GM21360 (cell line): Measurements from ENCODE around the gene CDKN2B-AS1.
"Not testable (repeated sequence)": the region's sequence is repeated elsewhere in the genome, so short reads cannot be mapped to it uniquely, and the experiment has no call there.

Experiments used
- ATAC-seq: cut with Tn5 transposase; IDR thresholded peaks from one replicate; pipeline ENCODE4 v1.9.1; 2021; ENCODE audit warnings: mild to moderate bottlenecking, moderate library complexity; ENCODE audit not compliant: unreplicated experiment

Gene CDKN2B-AS1

DNA sequence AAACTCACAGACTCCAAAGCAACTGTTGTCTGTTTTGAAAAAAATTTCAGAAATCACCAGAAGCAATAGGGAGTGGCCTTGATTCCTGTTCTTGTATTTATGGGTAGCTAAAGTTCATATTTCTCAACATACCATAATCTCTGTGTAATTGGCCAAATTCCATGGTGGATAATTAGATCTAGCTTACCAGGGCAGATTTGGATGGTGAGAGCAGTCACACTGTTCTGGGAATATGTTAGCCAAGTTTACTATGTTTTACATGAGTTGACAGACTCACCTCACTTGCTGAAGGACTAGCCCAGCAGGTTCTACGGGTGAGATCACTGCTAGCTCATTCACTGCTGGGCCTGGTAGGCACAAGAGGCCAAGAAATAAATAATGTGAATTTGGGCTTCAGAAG is 47.2 kb downstream of the CDKN2B-AS1 start:
- no peak for ATAC-seq

DNA sequence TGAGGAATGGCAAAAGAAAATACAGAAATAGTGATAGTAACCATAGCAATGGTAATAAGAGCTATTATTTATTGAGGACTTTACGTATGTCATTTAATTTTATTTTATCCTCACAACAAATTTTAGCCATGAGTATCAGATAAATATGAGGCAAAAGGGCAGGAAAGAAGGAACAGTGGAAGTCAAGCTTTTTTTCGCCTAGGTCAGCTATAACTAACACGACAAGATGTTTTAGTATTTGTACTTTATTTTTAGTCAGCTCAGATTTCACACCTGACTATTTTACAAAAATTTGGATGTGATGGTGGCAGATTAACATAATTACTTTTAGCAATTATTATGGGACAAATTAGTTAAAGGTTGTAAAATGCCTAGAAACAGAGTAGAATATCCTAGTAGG is 49.3 kb downstream of the CDKN2B-AS1 start:
- ATAC-seq = no peak

DNA sequence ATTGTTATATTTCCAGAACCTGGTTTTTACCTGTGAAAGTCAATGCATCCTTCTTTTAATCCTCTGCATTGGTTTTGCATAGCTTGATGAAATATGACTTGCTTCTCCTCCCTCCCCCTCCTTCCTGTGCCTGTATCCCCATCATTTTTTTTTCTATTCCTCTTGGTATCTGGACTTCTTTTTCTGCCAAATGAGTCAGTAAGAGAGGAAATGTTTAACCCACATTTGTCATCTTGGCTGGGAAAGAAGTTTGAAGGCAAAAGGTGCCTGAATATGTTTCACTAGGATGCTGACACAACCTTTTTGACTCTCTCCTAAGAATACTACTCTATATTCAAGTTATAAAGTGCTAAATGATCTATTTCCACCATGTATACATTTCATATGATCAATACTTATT is 50.0 kb downstream of the CDKN2B-AS1 start:
- no peak for ATAC-seq

DNA sequence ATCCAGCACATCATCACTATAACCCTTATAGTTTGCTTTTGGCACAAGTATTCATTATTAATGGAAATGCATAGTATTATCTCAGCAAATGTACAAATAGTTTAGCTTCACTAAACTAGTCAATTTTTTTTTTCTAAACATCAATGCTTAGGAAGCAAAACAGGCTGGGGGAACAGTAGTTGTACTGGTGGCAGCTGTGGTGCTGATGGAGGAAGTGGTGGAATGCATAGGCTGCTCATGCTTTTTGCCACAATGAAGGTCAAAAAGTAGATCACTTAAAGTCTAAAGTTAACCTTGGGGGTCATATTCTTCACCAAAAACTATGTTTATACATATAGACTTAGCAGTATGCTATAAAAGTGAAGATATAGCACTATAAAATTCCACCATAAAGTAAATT is 50.8 kb downstream of the CDKN2B-AS1 start:
- ATAC-seq = no peak

DNA sequence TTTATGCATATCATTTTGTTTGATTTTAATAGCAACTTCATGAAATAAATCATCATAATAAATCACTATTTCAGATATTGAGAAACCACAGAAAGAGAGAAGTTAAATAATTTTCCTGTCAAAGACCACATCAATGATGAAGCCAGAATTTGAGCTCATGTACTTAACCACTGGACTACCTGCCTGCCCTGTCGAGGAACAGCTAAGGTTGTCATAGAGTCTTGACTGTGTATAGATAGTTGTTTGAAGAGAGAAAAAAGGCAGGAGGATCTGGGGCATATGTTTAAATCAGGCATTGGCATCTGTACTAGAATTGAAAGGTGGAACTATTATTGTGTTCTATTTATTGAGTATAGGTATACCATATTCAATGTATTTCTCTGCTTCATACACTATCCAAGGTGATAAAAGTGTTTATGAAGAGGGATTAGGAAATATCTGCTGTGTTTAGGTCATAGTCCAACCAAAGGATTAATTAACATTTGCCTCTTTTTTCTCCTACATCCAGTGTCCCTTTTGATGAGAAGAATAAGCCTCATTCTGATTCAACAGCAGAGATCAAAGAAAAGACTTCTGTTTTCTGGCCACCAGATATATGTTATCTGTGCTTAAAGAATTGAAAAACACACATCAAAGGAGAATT is 51.8 kb downstream of the CDKN2B-AS1 start:
- ATAC-seq = no peak

DNA sequence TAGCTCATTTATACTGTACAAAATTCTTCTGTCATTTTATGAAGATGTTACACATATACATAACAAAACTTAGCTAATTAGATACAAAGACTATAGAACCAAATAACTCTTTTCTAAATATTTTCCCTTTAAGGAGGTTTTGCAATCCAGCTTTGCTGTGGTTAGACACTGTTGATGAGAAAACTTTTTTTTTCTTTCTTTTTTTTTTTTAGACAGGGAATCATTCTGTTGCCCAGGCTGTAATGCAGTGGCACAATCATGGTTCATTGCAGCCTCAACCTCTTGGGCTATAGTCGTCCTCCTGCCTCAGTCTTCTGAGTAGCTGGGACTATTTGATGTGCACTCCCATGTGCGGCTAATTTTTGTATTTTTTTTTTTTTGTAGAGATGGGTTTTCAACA is 53.0 kb downstream of the CDKN2B-AS1 start:
- no peak for ATAC-seq

DNA sequence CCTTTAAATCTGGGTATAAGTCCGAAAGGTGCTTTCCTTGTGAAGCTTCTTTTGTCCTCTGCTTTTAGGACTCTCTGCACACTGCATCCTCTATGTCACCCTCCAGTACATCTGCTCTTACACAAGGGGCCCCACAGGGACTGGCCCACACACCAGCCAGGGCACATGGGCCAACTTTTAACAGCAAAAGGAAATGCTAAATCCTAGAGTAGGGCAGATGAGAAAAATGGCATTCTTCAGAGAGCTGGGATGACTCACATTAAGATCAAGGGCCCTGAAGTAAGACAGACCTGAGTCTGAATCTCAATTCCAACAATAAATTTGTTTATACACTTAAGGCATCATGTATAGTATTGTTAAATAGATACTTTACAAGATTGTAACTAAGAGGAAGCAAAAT is 54.8 kb downstream of the CDKN2B-AS1 start:
- no peak for ATAC-seq

DNA sequence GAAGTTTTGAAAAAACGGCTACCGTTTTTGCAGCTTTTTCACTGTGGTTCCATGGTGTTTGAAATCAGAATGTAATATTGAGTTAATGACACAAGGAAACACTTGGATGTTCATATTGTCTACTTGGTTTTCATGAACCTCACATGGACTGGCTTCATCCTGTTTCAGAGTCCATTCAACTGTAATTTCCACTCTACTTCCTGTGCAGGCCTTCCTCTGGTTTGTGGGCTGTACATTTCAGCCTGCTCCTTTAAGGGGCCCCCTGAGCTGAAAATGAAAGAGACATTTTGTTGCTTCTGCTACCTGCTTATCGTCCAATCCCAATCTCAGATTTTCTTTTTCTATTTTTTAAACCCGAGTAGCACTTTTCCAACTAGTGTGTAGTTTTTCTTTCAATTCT is 56.3 kb downstream of the CDKN2B-AS1 start:
- ATAC-seq = peak; percentile 77

DNA sequence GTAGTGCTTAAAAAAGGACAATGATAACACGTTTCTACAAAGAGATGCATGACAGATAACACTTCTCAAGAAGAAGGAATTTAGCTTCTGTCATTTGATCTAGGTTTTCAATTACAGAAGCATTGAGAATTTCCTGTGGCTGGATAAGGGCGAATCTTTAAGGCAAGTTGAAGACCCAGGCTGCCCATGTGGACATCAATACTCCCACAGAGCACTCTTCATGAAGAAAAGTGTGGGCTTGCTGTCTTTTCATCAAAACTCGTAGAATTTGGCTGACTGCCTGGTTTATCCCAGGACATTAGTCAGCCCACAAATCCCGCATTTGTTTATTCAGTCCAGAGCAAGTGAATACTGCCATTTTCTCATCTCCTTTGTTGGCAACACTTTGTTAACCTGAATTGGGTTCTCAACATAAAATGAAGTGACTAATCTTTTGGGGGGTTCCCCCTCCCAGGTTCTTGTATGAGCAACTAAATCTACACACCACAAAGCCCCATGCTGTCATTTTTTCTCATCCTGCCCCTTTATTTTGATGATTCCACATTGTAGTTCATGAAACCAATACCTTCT is 57.9 kb downstream of the CDKN2B-AS1 start:
- ATAC-seq = no peak

DNA sequence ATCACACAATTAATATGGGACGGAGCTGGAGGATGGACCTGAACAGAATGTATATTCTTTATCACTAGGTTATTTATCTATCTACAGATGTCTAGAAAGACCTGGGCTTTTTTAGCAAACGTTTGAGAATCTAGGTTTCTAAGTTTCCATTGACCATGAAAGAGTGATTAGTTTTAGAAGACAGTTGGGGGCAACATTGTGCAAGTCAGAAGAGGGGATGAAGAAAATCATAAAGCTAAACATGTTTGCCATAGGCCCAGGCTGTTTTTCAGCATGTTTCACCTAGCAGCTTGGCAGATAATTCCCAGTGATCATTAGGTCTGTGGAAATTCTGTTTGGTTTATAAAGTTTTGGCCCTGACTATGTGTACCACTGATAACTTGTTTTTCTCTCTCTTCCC is 58.6 kb downstream of the CDKN2B-AS1 start:
- ATAC-seq = no peak

DNA sequence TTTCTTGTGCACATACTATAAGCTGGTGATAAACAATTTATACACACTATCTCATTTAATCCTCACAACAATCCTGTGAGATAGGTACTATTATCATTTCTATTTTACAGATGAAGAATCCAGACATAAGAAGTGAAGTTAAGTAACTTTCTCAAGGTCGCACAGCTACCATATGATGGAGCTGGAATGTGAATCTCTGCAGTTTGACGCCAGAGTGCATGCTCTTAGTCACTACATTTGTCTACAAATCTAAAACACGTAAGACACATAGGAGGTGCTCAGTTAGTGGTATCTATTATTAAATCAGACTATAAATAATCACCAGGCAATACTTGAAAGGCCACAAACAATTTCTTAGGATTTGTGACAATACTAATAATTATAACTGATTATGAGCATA is 59.5 kb downstream of the CDKN2B-AS1 start:
- ATAC-seq = no peak

DNA sequence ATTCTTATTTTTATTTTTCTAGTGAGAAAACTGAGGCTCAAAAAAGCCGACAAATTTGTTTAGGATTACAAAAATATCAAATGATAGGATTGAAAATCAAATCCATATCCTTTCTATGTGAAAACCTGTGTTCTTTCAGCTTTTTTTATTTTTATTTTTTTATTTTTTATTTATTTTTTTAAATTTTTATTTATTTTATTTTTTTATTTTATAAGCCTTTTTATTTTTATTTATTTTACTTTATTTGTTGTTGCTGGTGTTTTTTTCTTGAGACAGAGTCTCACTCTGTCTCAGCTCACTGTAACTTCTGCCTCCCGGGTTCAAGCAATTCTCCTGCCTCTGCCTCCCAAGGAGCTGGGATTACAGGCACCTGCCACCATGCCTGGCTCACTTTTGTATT is 59.9 kb downstream of the CDKN2B-AS1 start:
- no peak for ATAC-seq

DNA sequence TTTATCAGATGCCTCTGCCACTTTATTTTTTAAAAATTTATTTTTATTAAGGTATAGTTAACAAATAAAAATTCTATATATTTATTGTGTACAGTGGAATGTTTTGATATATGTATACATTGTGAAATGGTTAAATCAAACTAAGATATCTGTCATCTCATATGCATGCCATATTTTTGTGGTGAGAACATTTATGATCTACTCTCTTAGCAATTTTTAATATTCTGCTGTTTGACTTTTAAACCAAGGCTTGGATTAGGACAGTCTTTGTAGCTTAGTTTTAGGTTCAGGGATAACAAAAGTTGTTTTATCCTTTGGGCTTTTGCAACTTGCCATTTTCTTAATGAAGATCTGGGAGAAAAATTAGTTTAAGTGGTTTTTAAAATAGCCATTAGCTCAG is 60.5 kb downstream of the CDKN2B-AS1 start:
- ATAC-seq = no peak

DNA sequence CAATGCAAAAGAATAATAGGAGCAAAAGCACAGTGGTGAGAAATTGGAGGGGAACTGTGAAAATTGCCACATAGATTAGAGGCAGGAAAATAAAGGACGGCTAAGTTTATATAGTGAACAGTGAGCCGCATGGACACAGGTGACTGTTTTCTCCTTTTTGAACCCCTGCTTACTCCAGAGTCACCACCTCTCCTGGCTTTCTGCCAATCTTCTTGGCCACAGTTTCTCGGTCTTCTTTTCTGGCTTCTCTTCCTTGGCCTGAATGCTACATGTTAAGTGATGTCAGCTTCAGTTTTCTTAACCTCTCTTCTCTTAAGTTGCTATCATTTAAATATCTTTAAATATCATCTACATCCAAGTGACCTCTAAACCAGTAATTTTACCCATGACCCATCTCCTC is 61.8 kb downstream of the CDKN2B-AS1 start:
- no peak for ATAC-seq

DNA sequence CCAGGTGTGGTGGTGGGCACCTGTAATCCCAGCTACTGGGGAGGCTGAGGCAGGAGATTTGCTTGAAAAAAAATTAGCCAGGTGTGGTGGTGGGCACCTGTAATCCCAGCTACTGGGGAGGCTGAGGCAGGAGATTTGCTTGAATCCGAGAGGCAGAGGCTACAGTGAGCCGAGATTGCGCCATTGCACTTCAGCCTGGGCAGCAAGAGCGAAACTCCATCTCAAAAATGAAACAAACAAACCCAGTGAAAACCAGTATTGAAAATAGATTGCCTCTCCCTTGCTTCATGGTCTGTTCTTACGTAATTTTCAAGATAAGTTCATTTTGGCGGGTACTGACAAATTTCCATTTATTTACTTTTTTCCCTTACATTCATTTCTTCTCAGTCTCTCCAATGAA is 63.4 kb downstream of the CDKN2B-AS1 start:
- ATAC-seq = not testable (repeated sequence)

DNA sequence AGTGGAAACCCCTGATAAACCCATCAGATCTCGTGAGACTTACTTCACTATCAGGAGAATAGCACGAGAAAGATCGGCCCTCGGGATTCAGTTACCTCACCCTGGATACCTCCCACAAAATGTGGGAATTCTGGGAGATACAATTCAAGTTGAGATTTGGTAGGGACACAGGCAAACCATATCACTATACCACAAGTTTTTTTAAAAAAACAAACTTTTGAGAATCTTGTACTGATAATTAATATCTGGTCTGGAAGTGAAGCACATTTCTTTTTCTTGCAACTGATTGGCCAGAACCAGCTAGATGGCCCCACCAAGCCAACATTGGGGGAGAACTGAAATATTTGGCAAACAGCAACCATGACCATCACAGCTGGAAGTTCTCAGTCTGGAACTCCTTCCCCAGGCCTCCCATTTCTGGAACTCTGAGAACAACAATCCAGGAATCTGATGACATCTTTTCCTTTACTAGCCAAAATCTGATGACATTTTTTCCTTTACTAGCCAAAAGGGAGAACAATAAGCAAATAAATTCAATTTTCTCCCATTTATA is 66.3 kb downstream of the CDKN2B-AS1 start:
- ATAC-seq = no peak

DNA sequence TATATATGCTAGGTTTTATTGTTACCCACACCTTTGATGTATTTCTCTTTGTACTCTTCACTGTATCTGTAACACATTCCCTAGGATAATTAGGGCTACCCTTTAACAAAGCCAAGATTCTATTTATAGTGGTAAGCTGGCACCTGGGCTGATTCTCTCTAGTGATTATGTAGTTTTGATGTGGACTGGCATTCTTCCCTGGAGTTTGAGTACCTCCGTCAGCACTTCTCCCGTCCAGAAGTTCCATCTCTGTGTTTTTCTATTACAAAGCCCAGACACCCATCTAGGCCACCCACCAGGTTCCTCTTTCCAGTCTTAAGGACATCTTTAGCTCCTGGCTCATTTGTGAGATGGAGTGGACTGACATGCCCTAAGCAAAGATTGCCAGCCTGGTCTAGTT is 70.4 kb downstream of the CDKN2B-AS1 start:
- no peak for ATAC-seq

DNA sequence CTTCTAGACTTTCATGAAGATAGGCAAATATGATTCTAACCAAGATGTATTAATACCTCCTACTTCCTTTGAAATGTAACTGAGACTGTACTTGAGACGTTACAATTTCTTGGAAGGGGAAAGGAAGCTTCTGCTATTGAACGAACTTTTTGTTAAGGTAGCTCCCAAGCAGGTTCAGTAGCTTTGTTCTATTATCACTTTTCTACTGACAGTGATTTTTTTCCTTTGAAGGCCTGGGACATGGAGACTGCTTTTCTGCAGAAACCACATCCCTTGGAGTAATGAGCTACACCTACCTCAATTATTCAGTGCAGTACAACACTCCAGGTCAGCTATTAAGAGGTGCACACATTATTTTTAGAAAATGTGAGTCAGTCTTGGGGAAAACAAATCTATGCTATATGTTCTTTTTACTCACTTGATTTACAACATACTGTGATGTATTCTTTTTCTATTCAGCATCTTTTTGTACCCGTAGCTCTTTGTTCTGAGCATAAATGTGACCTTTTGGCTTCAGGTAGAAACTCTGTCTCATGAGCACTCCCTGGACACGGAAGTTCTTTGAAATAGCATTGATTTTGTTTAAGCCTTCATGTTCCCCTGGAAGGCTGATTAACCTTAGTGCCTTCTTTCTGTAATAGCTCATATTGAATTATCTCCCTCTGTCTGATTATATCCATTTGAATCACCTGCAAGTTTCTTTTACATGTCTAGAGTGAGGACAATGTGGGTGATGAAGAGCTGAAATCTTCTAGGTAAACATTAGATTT is 71.0 kb downstream of the CDKN2B-AS1 start:
- no peak for ATAC-seq

DNA sequence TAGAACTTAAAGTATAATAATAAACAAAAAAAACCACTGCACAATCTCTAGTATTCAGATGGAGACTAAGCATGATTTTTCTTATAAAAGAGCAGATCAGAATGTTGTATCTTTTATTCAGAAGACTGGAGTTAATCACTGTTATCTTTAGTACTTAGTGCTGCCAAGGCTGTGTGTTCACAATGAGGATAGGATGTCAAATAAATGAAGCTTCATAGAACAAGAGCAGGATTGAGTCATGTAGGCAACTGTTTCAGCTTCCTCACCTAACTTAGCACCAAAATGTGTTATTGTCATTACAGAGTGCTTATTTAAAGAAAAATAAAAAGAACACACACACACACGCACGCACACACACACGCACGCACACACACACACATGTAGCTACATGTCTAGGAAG is 72.6 kb downstream of the CDKN2B-AS1 start:
- no peak for ATAC-seq

DNA sequence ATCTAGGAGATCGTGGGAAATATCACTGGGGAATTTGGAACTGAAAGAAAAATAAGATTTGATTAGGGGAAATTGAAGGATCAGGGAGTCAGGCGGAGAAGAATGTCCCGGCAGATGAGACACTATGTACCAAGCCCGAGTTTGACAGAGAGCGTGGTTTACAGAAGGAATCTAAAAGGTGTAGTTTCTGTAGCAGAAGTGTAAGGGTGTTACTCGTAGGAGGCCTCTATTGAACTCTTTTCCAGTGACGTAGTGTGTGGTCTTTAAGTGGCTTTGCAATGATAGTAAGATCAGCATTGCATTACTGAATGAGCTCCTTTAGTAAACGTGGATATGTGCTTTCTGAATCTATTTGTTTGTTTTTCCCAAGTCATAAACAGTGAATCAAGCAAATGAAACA is 73.8 kb downstream of the CDKN2B-AS1 start:
- no peak for ATAC-seq

DNA sequence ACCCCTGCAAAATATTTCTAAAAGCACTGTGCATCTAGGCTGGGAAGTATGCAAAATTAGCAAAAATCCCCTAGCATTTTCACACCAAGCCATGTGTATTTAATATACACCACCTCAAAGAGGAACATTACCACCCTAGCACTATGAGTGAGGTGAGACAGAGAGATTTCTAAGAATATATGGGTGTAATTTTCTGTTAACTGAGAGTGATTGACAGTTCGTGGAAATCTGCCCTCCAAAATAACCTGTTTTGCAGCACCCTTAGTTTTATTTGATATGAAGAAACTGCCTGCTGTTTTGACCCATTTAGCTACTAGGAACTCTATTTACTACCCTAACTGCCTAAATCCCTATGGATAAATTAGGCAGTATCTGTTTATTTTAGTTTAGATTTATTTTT is 78.8 kb downstream of the CDKN2B-AS1 start:
- no peak for ATAC-seq

DNA sequence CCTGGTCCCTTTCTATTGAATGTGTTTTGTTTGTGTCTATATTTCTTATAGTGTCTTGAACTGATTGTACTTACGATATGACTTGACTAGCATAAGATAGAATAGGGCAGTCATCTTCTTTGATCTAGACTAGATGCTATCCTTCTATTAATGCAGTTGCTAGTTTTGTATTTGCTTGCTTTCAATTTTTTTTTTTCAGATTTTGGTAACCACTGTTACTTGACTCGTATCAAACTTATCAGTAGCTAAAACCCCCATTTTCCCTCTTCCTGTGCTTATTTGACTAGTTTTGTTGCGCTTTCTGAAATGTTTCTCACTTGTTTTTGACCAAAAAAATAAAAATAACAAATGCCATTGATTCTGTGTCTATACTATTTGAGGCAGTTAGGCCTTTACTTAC is 83.5 kb downstream of the CDKN2B-AS1 start:
- ATAC-seq = no peak
